NCI-H345 (cell line): ENCODE measurements around the gene KLF11.
"Not testable (repeated sequence)": the region's sequence is repeated elsewhere in the genome, so short reads cannot be mapped to it uniquely, and the experiment has no call there.

Experiments
- DNase-seq: peaks from one replicate; lab custom pipeline; 2025; lab: John Stamatoyannopoulos, UW

KLF11 gene

GRCh38 chr2:10009811-10010781 lies 33.3 kb upstream of the KLF11 start:
- DNase-seq, result no peak

DNA sequence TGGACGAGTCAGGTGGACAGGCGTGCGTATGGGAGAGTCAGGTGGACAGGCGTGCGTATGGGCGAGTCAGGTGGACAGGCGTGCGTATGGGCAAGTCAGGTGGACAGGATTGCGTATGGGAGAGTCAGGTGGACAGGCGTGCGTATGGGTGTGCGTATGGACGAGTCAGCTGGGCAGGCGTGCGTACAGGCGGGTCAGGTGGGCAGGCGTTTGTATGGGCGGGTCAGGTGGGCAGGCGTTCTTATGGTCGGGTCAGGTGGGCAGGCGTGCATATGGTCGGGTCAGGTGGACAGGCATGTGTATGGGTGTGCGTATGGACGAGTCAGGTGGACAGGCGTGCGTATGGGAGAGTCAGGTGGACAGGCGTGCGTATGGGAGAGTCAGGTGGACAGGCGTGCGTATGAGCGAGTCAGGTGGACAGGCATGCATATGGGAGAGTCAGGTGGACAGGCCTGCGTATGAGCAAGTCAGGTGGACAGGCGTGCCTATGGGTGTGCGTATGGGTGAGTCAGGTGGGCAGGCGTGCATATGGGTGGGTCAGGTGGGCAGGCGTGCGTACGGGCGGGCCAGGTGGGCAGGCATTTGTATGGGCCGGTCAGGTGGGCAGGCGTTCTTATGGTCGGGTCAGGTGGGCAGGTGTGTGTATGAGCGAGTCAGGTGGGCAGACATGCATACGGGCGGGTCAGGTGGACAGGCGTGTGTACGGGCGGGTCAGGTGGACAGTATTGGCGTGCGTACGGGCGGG lies 32.3 kb upstream of the KLF11 start:
- not testable (repeated sequence) for DNase-seq

DNA sequence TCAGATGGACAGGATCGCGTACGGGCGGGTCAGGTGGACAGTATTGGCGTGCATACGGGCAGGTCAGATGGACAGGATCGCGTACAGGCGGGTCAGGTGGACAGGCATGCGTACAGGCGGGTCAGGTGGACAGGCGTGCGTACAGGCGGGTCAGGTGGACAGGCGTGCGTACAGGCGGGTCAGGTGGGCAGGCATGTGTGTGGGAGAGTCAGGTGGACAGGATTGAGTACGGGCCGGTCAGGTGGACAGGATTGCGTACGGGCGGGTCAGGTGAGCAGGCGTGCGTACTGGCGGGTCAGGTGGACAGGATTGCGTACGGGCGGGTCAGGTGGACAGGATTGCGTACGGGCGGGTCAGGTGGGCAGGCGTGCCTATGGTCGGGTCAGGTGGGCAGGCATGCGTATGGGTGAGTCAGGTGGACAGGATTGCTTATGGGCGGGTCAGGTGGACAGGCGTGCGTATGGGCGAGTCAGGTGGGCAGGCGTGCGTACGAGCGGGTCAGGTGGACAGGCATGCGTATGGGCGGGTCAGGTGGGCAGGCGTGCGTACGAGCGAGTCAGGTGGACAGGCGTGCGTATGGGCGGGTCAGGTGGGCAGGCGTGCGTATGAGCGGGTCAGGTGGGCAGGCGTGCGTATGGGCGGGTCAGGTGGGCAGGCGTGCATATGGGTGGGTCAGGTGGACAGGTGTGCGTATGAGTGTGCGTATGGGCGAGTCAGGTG lies 31.6 kb upstream of the KLF11 start:
- DNase-seq, result not testable (repeated sequence)

DNA sequence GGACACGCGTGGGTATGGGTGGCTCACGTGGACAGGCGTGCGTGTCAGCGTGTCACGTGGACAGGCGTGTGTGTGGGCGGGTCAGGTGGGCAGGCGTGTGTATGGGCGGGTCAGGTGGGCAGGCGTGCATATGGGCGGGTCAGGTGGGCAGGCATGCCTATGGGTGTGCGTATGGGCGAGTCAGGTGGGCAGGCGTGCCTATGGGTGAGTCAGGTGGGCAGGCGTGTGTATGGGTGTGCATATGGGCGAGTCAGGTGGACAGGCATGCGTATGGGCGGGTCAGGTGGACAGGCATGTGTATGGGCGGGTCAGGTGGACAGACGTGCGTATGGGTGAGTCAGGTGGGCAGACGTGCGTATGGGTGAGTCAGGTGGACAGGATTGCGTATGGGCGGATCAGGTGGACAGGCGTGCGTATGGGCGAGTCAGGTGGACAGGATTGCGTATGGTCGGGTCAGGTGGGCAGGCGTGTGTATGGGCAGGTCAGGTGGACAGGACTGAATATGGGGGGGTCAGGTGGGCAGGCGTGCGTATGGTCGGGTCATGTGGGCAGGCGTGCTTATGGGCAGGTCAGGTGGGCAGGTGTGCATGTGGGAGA lies 30.9 kb upstream of the KLF11 start:
- DNase-seq, result not testable (repeated sequence)

- no peak for DNase-seq
These were observed 30.3 kb upstream of the KLF11 start for GRCh38 chr2:10012963-10013461.

DNA sequence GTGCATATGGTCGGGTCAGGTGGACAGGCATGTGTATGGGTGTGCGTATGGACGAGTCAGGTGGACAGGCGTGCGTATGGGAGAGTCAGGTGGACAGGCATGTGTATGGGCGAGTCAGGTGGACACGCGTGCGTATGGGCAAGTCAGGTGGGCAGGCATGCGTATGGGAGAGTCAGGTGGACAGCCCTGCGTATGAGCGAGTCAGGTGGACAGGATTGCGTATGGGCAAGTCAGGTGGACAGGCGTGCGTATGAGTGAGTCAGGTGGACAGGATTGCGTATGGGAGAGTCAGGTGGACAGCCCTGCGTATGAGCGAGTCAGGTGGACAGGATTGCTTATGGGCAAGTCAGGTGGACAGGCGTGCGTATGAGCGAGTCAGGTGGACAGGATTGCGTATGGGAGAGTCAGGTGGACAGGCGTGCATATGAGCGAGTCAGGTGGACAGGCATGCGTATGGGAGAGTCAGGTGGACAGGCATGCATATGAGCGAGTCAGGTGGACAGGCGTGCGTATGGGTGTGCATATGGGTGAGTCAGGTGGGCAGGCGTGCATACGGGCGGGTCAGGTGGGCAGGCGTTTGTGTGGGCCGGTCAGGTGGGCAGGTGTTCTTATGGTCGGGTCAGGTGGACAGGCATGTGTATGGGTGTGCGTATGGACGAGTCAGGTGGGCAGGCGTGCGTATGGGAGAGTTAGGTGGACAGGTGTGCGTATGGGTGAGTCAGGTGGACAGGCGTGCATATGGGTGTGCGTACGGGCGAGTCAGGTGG lies 29.5 kb upstream of the KLF11 start:
- DNase-seq, result not testable (repeated sequence)

DNA sequence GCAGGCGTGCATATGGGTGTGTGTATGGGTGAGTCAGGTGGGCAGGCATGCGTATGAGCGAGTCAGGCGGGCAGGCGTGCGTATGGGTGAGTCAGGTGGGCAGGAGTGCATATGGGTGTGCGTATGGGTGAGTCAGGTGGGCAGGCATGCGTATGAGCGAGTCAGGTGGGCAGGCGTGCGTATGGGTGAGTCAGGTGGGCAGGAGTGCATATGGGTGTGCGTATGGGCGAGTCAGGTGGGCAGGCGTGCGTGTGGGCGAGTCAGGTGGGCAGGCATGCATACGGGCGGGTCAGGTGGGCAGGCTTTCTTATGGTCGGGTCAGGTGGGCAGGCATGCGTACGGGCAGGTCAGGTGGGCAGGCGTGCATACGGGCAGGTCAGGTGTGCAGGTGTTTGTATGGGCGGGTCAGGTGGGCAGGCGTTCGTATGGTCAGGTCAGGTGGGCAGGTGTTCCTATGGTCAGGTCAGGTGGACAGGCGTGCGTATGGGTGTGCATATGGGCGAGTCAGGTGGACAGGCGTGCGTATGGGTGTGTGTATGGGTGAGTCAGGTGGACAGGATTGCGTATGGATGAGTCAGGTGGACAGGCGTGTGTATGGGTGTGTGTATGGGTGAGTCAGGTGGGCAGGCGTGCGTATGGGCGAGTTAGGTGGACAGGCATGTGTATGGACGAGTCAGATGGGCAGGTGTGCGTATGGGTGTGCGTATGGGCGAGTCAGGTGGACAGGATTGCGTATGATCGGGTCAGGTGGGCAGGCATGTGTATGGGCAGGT lies 28.7 kb upstream of the KLF11 start:
- DNase-seq, result no peak

DNA sequence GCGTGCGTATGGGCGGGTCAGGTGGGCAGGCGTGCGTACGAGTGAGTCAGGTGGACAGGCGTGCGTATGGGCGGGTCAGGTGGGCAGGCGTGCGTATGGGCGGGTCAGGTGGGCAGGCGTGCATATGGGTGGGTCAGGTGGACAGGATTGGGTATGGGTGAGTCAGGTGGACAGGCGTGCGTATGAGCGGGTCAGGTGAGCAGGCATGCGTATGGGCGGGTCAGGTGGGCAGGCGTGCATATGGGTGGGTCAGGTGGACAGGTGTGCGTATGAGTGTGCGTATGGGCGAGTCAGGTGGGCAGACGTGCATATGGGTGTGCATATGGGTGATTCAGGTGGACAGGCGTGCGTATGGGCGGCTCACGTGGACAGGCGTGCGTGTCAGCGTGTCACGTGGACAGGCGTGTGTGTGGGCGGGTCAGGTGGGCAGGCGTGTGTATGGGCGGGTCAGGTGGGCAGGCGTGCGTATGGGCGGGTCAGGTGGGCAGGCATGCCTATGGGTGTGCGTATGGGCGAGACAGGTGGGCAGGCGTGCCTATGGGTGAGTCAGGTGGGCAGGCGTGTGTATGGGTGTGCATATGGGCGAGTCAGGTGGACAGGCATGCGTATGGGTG lies 27.9 kb upstream of the KLF11 start:
- not testable (repeated sequence) for DNase-seq

DNA sequence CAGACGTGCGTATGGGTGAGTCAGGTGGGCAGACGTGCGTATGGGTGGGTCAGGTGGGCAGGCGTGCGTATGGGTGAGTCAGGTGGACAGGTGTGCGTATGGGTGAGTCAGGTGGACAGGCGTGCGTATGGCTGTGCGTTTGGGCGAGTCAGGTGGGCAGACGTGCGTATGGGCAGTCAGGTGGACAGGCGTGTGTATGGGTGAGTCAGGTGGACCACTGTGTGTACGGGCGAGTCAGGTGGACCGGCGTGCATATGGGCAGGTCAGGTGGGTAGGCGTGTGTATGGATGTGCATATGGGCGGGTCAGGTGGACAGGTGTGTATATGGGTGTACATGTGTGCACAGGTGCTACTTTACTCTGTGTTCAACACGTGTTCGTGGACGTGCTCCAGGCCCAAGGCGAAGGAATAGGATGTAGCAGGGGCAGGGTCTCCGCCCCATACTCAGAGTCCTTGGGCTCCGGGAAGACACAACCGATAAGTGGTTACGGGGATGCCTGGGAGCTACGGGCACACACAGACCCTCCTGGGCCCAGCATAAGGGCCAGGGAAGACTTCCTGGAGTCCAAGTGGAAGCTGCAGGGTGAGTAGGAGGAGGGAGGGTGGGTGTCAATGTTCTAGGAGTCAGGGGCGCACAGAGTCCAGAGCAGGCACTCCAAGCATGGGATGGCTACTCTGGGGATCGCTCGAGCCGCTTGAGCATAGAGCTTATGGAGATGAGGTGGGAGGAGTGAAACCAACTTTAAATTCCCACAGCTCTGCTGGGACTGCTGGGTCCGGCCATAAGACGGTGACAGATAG lies 27.1 kb upstream of the KLF11 start:
- DNase-seq, result no peak

- no peak for DNase-seq
These were observed 26.5 kb upstream of the KLF11 start for GRCh38 chr2:10016802-10017258.

DNA sequence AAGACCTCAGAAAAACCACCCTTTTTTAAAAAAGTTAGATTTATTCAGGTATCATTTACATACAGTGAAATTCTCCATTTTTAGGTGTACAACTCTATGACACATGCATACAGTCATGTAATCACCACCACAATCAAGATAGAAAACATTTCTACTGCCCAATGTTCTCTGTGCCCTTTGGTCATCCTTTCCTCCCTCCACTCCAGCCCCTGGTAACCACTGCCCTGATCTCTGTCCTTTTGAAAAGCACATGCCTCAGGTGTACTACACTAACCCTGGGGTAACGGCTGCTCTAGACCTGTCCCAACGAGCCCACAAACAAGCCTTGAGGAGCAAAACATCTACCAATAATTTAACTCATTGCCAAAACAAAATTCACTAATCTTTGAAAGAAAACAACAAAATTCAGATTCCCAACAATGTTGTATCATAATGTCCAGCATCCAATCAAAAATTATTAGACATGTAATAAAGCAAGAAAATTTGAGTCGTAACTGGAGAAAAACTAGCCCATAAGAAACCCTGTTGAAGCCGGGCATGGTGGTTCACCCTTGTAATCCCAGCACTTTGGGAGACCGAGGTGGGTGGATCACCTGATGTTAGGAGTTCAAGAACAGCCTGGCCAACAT lies 25.9 kb upstream of the KLF11 start:
- no peak for DNase-seq

DNA sequence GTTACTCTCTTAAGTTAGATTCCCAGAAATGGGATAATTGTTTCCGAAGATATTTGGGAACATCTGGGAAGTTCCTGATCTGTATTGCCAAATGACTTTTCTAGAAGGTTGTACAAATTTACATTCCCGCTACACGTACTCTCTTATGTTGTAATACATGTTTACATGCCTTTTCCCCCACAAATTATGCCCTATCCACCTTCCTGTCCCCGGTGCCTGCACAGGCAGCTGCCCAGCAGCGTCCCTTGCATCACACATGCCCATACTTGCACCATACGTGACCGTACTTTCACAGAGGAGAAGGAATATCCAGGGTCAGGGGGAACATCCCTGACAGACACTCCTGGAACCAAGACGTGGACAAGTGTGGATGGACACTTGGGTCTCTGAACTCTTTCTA lies 24.2 kb upstream of the KLF11 start:
- no peak for DNase-seq

DNA sequence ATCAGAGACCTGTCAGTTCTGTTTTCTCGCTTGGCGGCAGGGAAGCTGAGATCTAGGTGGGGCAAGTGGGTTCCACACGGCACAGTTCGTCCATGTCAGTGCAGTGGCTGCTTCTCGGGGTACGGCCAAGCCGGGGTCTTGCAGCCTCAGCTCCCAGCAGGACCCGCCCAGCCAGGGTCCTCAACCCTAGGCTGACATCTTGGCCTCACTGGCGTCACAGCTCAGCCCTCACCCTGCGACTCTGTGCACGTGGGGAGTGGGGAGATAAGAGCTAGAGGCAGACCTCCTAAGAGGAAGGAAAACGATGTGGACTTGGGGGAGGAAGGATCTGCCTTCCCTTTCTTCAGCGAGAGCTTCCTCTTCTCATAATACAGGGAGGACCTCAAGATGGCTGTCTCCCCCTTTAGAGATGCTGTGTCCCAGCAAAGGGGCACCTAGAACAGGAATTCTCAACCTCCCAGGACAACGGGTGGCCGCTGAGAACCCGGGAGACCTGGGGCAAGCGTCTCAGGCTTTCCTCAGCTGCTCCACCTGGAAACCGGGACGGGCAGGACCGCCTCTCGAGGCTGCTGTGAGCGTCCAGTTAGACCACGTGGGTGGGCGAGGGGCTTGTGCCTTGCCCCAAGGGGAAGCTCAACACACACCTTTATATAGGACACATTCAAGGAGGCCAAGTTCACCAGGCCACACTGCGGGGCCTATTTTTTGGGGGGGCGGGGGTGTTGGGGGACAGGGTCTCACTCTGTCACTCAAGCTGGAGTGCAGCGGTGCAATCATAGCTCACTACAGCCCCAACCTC lies 23.5 kb upstream of the KLF11 start:
- DNase-seq, result no peak

- DNase-seq, result no peak
These were observed 21.3 kb upstream of the KLF11 start for GRCh38 chr2:10022041-10022421.

DNA sequence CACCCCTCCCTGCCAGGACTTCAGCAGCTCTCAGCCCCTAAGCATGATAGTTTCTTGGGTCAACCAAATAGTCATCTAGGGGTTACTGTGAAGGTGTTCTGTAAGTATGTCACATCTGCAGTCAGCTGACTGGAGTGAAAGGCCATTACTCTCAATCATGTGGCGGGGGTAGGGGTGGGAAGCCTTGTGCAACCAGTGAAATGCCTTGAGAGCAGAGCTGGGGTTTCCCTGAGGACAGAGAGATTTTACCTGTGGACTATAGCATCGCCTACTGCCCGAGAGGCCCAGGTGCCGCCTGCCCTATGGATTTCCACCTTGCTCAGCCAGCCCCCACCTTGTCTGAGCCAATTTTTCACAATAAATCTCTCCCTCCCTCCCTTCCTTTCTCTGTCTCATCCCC lies 20.9 kb upstream of the KLF11 start:
- no peak for DNase-seq

GRCh38 chr2:10022966-10023662 lies 20.2 kb upstream of the KLF11 start:
- no peak for DNase-seq
